Activated T-cell treated with anti-CD3 and anti-CD28 coated beads, Interleukin-2, amount 50 U/mL, for 24 hours (primary cell): Measurements from ENCODE around the gene EFCAB3.
A peak's percentile ranks its signal among the peaks of the same experiment; 100 is the strongest.
"Not testable (repeated sequence)": the region's sequence is repeated elsewhere in the genome, so short reads cannot be mapped to it uniquely, and the experiment has no call there.

Experiments
- DNase-seq: peaks from one replicate; pipeline ENCODE4 v3.0.0-alpha.2; 2020
- H3K27ac Mint-ChIP-seq: 2 replicates; pipeline ENCODE4 v1.8.0; 2020; ENCODE audit warnings: mild to moderate bottlenecking, mixed read lengths
- H3K27me3 Mint-ChIP-seq: 2 replicates; pipeline ENCODE4 v1.8.0; 2020; ENCODE audit warnings: mixed read lengths
- H3K36me3 Mint-ChIP-seq: 2 replicates; pipeline ENCODE4 v1.8.0; 2020; ENCODE audit warnings: low read depth, mixed read lengths
- H3K4me1 Mint-ChIP-seq: 2 replicates; pipeline ENCODE4 v1.8.0; 2020; ENCODE audit warnings: low read depth, mixed read lengths
- H3K4me3 Mint-ChIP-seq: 2 replicates; pipeline ENCODE4 v1.8.0; 2020; ENCODE audit warnings: mild to moderate bottlenecking, moderate library complexity, mixed read lengths
- H3K9me3 Mint-ChIP-seq: 2 replicates; pipeline ENCODE4 v1.8.0; 2020; ENCODE audit warnings: mixed read lengths

Gene EFCAB3

DNA sequence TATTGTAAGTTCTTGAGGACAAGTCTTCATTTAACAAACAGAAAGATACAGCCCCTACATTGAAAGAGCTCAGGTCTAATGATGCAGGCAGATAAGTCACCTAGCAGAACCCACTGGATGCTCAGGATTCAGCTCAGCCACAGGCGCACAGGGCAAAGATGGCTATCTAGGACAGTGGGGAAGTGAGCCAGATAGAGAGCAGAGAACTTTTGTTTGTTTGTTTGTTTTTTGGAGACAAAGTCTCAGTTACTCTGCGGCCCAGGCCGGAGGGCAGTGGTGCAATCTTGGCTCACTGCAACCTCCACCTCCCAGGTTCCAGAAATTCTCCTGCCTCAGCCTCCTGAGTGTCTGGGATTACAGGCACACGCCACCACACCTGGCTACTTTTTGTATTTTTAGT, 63.7 kb downstream of the EFCAB3 start:
- H3K9me3 Mint-ChIP-seq = no peaks in the 10 kb centered on the region
- no peak overlapping the region for H3K27ac Mint-ChIP-seq
- H3K27me3 Mint-ChIP-seq = no peaks in the 10 kb centered on the region
- no peaks in the 10 kb centered on the region for H3K4me1 Mint-ChIP-seq
- DNase-seq = no peak
- no peak overlapping the region for H3K4me3 Mint-ChIP-seq
- H3K36me3 Mint-ChIP-seq = peaks cover 91% of the 10 kb centered on the region

DNA sequence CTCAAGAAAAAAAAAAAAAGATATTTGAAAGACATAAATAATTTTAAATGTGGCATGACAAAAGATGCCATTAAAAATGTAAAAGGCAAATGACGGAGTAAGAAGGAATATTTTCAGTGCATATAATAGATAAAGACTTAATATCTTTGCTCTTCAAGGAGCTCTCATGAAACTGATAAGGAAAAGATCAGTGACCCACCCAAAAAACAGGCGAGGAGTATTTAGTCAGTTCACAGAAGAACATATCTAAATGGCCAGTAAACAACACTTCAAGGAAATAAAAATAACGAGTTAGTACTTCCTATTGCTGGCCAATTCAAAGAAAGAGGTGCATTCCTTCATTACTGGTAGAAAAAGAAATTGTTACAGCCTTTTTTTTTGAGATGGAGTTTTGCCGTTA, 65.4 kb downstream of the EFCAB3 start:
- not testable (repeated sequence) for DNase-seq, H3K4me1 Mint-ChIP-seq, H3K27ac Mint-ChIP-seq, H3K27me3 Mint-ChIP-seq, H3K4me3 Mint-ChIP-seq, H3K9me3 Mint-ChIP-seq
- H3K36me3 Mint-ChIP-seq = peaks cover 86% of the 10 kb centered on the region

DNA sequence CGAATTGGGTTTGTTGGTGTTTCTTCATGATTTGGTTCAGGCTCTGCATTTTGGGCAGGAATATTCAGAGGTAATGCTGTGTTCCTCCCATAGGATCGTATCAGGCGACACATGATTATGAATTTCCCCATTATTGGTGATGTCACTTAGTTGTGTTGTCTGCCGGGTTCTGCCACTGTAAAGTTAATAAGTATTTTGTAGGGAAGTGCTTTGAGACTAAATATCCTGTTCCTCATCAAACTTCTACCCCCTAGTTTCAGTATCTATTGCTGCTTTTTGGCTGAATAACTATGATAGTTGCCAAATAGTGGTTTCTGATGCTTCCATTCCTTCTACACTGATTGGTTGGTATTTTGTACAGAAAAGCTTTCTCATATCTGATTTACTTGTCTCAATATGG, 71.8 kb downstream of the EFCAB3 start:
- not testable (repeated sequence) for H3K9me3 Mint-ChIP-seq, H3K27ac Mint-ChIP-seq, H3K27me3 Mint-ChIP-seq, H3K4me3 Mint-ChIP-seq, DNase-seq
- Mint-ChIP-seq H3K36me3 (peaks cover 37% of the 10 kb centered on the region), H3K4me1 (peaks cover 11% of the 10 kb centered on the region)

DNA sequence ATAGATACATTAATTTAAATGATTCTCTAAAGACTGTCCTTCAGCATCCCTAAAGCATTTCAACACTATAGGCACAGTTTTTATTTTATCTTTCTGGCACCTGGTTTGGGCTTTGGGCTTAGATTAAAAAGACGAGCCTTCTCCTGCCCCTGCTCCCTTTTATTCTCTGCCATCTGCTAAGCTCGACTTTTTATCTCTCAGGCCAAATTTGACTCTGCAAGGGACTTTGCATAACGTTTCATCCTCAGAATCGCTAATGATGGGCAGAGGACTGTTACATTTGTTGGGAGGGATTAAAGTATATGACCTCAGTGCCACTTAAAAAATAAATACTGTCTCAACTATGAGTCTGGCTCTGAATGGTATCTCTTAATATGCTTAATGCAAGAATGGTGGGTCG, 72.7 kb downstream of the EFCAB3 start:
- not testable (repeated sequence) for H3K27ac Mint-ChIP-seq
- H3K4me1 Mint-ChIP-seq = peaks cover 15% of the 10 kb centered on the region

GRCh38 chr17:62453656-62454055, 73.3 kb downstream of the EFCAB3 start:
- peaks cover 21% of the 10 kb centered on the region for H3K4me1 Mint-ChIP-seq
- H3K27ac Mint-ChIP-seq = peak overlapping the region; percentile 3
- not testable (repeated sequence) for DNase-seq, H3K9me3 Mint-ChIP-seq, H3K27me3 Mint-ChIP-seq, H3K4me3 Mint-ChIP-seq
- peaks cover 23% of the 10 kb centered on the region for H3K36me3 Mint-ChIP-seq

More for the DNA sequence above, 72.7 kb downstream of the EFCAB3 start:
- H3K9me3 Mint-ChIP-seq, DNase-seq, H3K4me3 Mint-ChIP-seq, H3K27me3 Mint-ChIP-seq: not testable (repeated sequence)
- H3K36me3 Mint-ChIP-seq = peaks cover 29% of the 10 kb centered on the region

DNA sequence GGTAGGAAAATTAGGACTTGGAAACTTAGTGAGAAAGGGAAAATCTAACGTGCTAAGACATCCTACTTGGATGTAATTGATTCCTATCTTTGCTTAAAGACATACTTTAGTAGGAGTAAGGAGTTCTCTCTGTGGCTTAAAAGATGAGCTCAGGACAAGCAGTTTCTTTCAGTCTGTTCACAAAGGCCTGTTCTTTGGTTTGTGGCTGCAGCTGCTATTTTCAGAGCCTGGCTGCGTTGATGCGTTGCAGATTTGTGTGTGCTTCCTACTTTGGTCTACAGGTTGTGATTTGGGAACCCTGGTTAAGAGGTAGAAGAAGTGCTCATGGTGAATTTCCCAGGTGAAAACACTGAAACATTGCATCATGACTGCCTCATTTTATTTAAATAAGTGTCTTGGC, 73.8 kb downstream of the EFCAB3 start:
- H3K36me3 Mint-ChIP-seq = peaks cover 18% of the 10 kb centered on the region
- H3K27me3 Mint-ChIP-seq, H3K9me3 Mint-ChIP-seq, H3K4me3 Mint-ChIP-seq, DNase-seq, H3K27ac Mint-ChIP-seq: not testable (repeated sequence)
- peaks cover 22% of the 10 kb centered on the region for H3K4me1 Mint-ChIP-seq

DNA sequence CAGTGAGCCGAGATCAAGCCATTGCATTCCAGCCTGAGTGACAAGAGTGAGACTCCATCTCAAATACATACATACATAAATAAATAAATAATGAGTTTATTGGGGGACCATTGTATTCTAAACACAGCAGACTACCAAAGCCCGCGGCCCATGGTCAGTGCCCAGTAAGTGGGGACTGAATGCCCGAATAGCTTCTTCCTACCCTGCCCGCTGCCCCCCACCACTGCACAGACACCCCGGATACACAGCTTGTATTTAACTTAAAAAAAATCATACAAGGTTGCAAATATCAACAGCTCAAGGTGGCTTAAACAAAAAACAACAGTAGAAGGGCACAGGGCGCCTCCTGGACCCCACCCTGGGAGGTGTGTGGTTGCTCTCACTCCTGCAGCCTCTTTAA, 75.7 kb downstream of the EFCAB3 start:
- DNase-seq = no peak
- H3K4me1 Mint-ChIP-seq = peaks cover 22% of the 10 kb centered on the region
- H3K27ac Mint-ChIP-seq = no peak overlapping the region
- H3K4me3 Mint-ChIP-seq = no peak overlapping the region
- no peaks in the 10 kb centered on the region for H3K27me3 Mint-ChIP-seq
- H3K36me3 Mint-ChIP-seq = peaks cover 6% of the 10 kb centered on the region
- no peaks in the 10 kb centered on the region for H3K9me3 Mint-ChIP-seq

DNA sequence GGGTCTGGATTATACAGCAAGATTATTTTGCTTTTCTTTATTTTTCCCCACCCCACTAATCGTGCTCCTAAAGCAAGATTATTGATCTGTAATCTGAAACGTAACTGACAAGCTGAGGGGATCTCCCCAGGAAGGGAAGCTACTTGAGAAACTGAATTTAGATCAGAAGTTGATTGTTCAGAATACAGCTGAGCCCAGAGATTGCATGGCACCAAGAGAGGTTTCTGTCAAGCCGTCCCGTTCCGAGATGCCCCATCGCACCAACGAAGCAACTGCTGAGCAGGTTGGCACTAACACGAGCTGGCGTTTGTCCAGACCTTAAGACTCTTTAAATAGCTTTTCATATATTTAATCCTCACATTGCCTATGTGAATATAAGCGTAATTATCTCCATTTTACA, 78.1 kb downstream of the EFCAB3 start:
- not testable (repeated sequence) for H3K27ac Mint-ChIP-seq, H3K9me3 Mint-ChIP-seq, DNase-seq, H3K27me3 Mint-ChIP-seq, H3K4me3 Mint-ChIP-seq, H3K36me3 Mint-ChIP-seq
- peaks cover 18% of the 10 kb centered on the region for H3K4me1 Mint-ChIP-seq

DNA sequence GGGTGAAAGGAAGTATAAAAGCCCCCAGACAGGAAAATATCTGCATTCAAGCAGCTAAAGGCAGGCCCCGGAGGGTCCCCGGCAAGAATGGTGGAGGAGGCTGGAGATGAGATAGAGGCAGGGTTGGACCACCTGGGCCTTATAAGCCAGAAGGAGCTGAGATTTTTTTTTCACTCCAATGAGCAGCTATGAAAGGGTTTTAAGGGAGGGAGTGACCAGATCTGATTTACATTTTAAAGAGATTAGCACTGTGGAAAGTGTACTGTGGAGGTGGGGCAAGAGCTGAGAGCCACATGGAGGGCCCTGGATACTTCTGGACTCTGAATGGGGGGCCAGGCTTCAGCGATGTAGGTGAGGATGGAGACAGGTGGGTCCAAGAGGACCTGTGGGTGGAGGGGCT, 84.1 kb downstream of the EFCAB3 start:
- not testable (repeated sequence) for DNase-seq, H3K27me3 Mint-ChIP-seq, H3K4me1 Mint-ChIP-seq, H3K27ac Mint-ChIP-seq, H3K9me3 Mint-ChIP-seq, H3K36me3 Mint-ChIP-seq, H3K4me3 Mint-ChIP-seq

DNA sequence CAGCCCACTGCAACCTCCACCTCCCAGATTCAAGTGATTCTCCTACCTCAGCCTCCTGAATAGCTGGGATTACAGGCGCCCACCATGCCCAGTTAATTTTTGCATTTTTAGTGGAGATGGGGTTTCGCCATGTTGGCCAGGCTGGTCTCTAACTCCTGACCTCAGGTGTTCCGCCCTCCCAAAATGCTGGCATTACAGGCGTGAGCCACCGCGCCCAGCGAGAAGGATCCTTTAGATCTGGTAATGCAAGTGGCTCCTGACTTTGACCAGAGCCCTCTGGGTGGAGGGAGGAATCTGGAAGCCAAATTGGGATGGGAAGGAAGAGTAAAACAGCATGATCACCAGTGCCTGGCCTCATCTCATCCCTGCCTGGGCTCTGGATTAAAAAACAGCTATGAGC, 84.9 kb downstream of the EFCAB3 start:
- not testable (repeated sequence) for H3K27me3 Mint-ChIP-seq, H3K4me3 Mint-ChIP-seq, DNase-seq, H3K36me3 Mint-ChIP-seq, H3K9me3 Mint-ChIP-seq, H3K27ac Mint-ChIP-seq, H3K4me1 Mint-ChIP-seq
